ENCODE data around the gene CAVIN1.
A peak's percentile ranks its signal among the peaks of the same experiment; 100 is the strongest.
"Not testable (repeated sequence)": the region's sequence is repeated elsewhere in the genome, so short reads cannot be mapped to it uniquely, and the experiment has no call there.

The CAVIN1 gene

GRCh38 chr17:42378359-42378958 is 44.6 kb downstream of the CAVIN1 start:
- no peak for DNase-seq (ENCODE audit: low spot score)

GRCh38 chr17:42373896-42374295 is 49.2 kb downstream of the CAVIN1 start:
- DNase-seq (ENCODE audit: low spot score) = no peak

GRCh38 chr17:42372142-42372541 is 50.9 kb downstream of the CAVIN1 start:
- no peak for DNase-seq (ENCODE audit: low spot score)

- DNase-seq (ENCODE audit: low spot score) = not testable (repeated sequence)
These were observed 54.1 kb downstream of the CAVIN1 start for GRCh38 chr17:42368797-42369561.

- DNase-seq (ENCODE audit: low spot score) = not testable (repeated sequence)
These were observed 54.7 kb downstream of the CAVIN1 start for GRCh38 chr17:42368310-42368709.

GRCh38 chr17:42366176-42367023 is 56.7 kb downstream of the CAVIN1 start:
- DNase-seq (ENCODE audit: low spot score) = not testable (repeated sequence)

- no peak for DNase-seq (ENCODE audit: low spot score)
These were observed 57.9 kb downstream of the CAVIN1 start for GRCh38 chr17:42365136-42365535.

GRCh38 chr17:42363767-42364585 is 59.1 kb downstream of the CAVIN1 start:
- no peak for DNase-seq (ENCODE audit: low spot score)

- no peak for DNase-seq (ENCODE audit: low spot score)
These were observed 59.8 kb downstream of the CAVIN1 start for GRCh38 chr17:42363231-42363630.

GRCh38 chr17:42362245-42362961 is 60.7 kb downstream of the CAVIN1 start:
- DNase-seq (ENCODE audit: low spot score) = no peak

- no peak for DNase-seq (ENCODE audit: low spot score)
These were observed 61.3 kb downstream of the CAVIN1 start for GRCh38 chr17:42361781-42362186.

GRCh38 chr17:42360388-42360787 is 62.7 kb downstream of the CAVIN1 start:
- not testable (repeated sequence) for DNase-seq (ENCODE audit: low spot score)

- DNase-seq (ENCODE audit: low spot score) = no peak
These were observed 63.9 kb downstream of the CAVIN1 start for GRCh38 chr17:42359133-42359532.

GRCh38 chr17:42358434-42358833 is 64.6 kb downstream of the CAVIN1 start:
- DNase-seq (ENCODE audit: low spot score) = peak; percentile 36

GRCh38 chr17:42354956-42355843 is 67.9 kb downstream of the CAVIN1 start:
- DNase-seq (ENCODE audit: low spot score) = no peak

Measured in pons (tissue), 1 donor.